NCI-H1048 (cell line): Measurements from ENCODE around the gene DAPK1.

Experiments used
- DNase-seq: peaks from one replicate; lab custom pipeline; 2025; lab: John Stamatoyannopoulos, UW

DAPK1 gene

GRCh38 chr9:87646546-87646945, 148.9 kb downstream of the DAPK1 start:
- no peak for DNase-seq

- DNase-seq, result no peak
These were observed 149.4 kb downstream of the DAPK1 start for GRCh38 chr9:87647114-87647513.

DNA sequence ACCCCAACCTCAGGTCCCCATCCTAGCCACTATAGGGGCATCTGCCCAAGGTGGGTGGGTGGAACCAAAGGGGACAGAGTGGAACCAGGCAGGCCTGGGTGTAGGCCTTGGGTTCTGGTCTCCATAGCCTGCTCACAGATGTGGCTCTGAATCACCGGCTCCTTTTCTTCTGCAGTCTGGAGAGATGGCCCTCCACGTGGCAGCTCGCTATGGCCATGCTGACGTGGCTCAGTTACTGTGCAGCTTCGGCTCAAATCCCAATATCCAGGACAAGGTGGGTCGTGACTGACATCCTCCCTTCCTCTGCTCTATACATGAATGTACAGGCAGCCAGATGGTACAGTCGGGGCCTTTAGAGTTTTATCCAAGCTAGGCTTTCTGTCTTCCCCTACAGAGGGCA, 150.9 kb downstream of the DAPK1 start:
- DNase-seq, result no peak

DNA sequence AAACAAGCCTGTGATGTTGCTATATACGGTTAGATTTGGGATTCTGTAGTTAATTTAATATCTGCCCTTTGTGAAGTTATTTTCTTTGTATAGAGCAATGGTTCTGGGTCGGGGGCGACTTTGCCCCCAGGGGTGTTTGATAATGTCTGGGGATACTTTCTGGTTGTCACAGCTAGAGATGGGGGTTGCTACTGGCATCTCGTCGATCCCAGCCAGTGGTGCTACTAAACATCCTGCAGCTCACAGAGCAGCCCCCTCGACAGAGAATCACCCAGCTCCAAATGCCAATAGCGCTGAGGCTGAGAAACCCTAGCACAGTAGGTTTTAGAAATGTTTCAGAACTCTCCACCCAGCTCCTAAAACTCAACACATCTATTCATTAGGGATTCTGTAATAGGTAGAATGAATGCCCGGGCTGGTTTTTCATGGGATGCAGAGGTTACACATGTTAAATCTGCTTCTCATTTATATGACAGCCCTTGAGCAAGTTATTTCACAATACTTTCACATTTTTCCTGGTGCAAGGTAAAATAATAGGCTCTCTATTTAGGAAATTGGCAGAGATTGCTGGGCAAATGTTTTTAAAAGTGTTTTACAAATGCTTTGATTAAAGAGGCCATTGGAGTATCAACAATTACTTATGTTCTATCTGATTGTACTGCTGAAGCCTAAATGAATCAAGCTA, 153.1 kb downstream of the DAPK1 start:
- no peak for DNase-seq

GRCh38 chr9:87651431-87651830, 153.8 kb downstream of the DAPK1 start:
- no peak for DNase-seq

DNA sequence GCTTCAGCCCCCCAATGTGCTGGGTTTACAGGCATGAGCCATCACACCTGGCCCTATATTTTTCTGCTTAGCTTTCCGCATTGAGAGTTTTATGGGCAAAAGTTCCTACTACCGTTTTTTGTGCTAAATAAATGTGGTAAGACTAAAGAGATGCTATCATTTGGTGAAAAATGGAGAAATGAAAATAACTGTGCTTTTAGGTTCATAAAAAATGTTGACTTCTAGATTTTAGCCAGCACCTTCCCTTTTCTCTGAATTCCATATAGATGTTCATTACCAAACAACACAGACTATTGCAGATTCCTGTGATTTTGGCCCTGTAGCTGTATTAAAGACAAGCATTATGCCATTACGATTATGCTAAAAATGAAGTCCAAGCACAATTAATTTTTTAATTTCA, 156.3 kb downstream of the DAPK1 start:
- no peak for DNase-seq

- DNase-seq, result no peak
These were observed 158.1 kb downstream of the DAPK1 start for GRCh38 chr9:87655731-87656130.

DNA sequence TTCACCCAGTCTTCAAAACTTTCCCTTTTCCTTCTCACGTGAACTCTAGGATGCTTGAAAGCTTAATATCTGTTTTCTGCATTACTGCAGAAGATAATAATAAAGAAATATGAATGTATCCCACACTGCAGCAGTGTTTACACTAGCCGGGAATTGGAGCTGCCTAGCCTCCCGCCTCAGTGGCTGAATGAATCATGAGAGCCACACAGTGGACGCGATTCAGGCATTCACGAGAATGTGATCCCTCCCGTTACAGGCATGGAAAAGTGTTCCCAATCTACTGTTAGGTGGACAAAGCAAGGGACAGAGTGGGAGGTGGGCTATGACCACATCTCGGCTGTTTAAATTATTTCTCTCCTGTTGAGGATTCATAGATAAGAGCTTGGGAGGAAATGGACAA, 158.8 kb downstream of the DAPK1 start:
- DNase-seq, result no peak

DNA sequence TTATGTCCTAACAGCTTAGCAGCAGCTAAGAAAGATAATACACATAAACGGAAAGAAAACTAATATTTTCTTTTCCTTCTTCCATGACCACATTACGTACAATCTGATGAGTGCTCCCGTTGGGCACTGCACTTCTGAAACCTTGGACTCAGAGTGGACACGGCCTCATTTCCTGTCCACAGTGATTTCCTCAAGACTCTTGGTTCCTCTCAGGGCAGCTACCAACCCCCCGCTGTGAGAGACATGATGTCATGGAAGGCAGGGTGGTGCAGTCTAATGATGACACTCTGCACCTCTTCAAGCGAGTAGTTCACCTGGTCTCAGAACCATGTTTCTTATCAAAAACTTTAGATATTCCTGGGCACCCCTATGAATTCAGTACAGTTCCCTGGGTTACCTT, 159.5 kb downstream of the DAPK1 start:
- no peak for DNase-seq

DNA sequence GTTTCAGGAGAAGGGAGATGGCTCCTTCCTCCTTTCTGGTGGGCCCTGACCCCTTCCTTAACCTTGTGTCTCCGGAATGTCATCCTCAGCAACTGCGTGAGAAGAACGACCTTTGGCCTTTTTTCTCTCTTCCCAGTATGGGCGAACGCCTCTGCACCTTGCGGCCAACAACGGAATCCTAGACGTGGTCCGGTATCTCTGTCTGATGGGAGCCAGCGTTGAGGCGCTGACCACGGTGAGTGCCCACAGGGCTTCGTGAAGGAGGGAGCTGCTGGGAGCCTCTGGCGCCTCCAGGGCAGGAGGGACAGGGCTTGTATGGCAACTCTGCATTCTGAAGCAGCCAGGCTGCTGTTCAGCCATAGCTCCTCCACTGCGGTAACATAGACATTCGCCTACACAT, 160.2 kb downstream of the DAPK1 start:
- DNase-seq, result no peak

DNA sequence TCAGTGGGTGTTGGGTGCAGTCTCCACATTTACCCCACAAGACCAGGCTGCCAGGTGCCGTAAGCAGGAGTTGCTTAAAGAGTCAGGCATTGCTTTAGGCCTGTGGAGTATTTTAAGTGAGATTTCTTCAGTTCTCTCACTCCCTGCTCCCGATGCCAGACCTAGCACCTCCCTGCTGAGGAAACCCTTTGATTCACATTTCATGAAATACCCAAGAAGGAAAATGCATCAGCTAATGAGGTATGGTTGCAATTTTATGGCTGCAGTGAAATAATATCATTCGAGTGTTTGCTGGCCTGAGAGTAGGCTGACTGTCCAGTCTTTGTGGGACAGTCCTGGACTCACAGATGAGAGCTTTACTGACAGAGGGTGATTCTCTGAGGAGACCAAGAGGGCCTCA, 160.8 kb downstream of the DAPK1 start:
- no peak for DNase-seq

GRCh38 chr9:87659534-87660419, 162.1 kb downstream of the DAPK1 start:
- DNase-seq, result no peak

GRCh38 chr9:87661241-87661640, 163.6 kb downstream of the DAPK1 start:
- no peak for DNase-seq

- DNase-seq, result no peak
These were observed 165.3 kb downstream of the DAPK1 start for GRCh38 chr9:87662808-87663528.

GRCh38 chr9:87663556-87663955, 165.9 kb downstream of the DAPK1 start:
- no peak for DNase-seq

- DNase-seq, result no peak
These were observed 166.7 kb downstream of the DAPK1 start for GRCh38 chr9:87664153-87665060.

- no peak for DNase-seq
These were observed 167.8 kb downstream of the DAPK1 start for GRCh38 chr9:87665505-87665904.

- no peak for DNase-seq
These were observed 169.6 kb downstream of the DAPK1 start for GRCh38 chr9:87667164-87667738.

GRCh38 chr9:87668222-87668621, 170.6 kb downstream of the DAPK1 start:
- DNase-seq, result no peak

GRCh38 chr9:87668722-87669121, 171.1 kb downstream of the DAPK1 start:
- no peak for DNase-seq

DNA sequence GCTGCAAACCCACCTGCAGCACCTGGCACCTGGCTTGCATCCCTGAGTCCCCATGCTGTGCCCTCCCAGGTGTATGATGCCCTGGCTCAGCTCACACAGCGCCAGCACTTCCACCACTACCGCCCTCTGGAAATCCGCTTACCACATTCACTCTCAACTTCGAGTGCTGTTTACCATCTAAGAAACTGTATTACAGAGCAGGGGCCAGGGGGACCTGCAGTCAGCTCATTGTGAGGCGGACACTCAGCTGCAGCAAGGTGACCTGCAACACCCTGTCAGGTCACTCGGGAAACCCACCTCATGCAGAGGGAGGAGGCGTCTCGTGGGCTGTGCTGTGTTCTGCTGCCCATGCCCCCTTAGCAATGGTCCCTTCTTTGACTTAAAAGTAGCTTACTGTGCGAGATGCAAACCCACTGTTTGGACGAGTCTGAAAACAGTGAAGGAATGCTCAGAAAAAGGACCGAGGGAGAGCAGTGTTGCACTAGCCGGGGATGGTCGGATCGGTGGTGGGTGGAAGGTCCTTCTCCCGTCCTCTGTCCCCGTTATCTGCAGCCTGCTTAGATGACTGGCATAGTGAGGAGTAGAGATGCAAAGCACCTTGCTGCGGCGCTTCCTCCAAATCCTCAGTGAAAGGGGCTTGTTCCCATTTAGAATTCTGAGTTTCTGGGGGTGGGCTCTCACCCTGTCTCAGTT, 173.1 kb downstream of the DAPK1 start:
- DNase-seq, result no peak
